ENCODE measurements around the gene FOXR1.
"Not testable (repeated sequence)": the region's sequence is repeated elsewhere in the genome, so short reads cannot be mapped to it uniquely, and the experiment has no call there.

FOXR1 gene

DNA sequence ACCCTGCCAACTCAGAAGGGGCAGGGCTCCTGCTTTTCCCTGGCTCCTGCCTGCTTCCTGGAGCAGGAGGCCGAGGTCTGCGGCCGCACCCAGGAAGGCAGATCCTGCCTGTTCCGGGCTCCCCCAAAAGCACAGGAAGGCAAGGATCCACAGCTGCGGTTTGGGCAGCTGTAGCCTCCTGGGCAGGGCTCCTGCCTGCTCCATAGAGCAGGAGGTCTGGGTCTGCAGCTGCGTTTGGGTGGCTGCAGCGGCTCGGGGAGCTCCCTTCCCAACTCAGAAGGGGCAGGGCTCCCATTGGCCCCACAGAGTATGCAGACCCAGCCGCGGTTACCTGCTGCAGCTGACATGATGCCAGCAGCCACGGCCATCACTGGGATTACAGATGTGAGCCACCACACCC is 10.0 kb upstream of the FOXR1 start:
- CTCF ChIA-PET, result no interaction called here
- H3K36me3 ChIP-seq (ENCODE audit: control insufficient read depth in 2 of 2, insufficient read depth in 1 of 2, low read length in 2 of 2), result no peaks in the 10 kb centered on the region
- no peak overlapping the region for H3K27ac ChIP-seq (ENCODE audit: extremely low read depth, low read depth, low read length)
- TF ChIP-seq ZFP37 (tag by site-specific recombination; IDR thresholded peaks at IDR 0.05) (no peak), ZNF114 (tag by site-specific recombination; IDR thresholded peaks at IDR 0.05) (no peak), MZF1 (tag by site-specific recombination; IDR thresholded peaks at IDR 0.05; ENCODE audit: borderline replicate concordance) (no peak), SCRT2 (tag by site-specific recombination; IDR thresholded peaks at IDR 0.05) (no peak), ZNF560 (tag by site-specific recombination; IDR thresholded peaks at IDR 0.05; ENCODE audit: borderline replicate concordance) (no peak), ZNF747 (tag by site-specific recombination; IDR thresholded peaks at IDR 0.05) (no peak), ZNF112 (tag by site-specific recombination; IDR thresholded peaks at IDR 0.05) (no peak)
- no peak overlapping the region for H3K4me3 ChIP-seq (ENCODE audit: low read depth, low read length)
- POLR2A ChIA-PET, result no interaction called here
- H3K9me3 ChIP-seq (ENCODE audit: control insufficient read depth, insufficient read depth, low read depth, low read length), result no peaks in the 10 kb centered on the region
- H3K4me1 ChIP-seq (ENCODE audit: control insufficient read depth, insufficient read depth, low read length), result no peaks in the 10 kb centered on the region

DNA sequence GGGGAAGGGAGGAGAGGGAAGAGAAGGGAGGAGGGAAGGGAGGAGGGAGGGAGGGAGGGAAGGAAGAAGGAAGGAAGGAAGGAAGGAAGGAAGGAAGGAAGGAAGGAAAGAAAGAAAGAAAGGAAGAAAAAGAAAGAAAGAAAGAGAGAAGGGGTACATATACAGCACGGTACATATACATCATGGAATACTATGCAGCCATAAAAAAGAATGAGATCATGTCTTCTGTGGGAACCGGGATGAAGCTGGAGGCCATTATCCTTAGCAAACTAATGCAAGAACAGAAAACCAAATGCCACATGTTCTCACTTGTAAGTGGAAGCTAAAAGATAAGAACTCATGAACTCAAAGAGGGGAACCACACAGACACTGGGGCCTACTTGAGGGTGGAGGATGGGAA is 2.1 kb upstream of the FOXR1 start:
- H3K36me3 ChIP-seq (ENCODE audit: control insufficient read depth in 2 of 2, insufficient read depth in 1 of 2, low read length in 2 of 2); H3K4me1 ChIP-seq (ENCODE audit: control insufficient read depth, insufficient read depth, low read length); CTCF ChIA-PET; POLR2A ChIA-PET; H3K27ac ChIP-seq (ENCODE audit: extremely low read depth, low read depth, low read length); H3K4me3 ChIP-seq (ENCODE audit: low read depth, low read length); H3K9me3 ChIP-seq (ENCODE audit: control insufficient read depth, insufficient read depth, low read depth, low read length): not testable (repeated sequence)
- TF ChIP-seq ZNF366 (tag by site-specific recombination; conservative IDR thresholded peaks at IDR 0.05) (peak; percentile 34; the same call in 1 of the 2 replicates), ZNF146 (tag by site-specific recombination; IDR thresholded peaks at IDR 0.05) (peak; percentile 95)

DNA sequence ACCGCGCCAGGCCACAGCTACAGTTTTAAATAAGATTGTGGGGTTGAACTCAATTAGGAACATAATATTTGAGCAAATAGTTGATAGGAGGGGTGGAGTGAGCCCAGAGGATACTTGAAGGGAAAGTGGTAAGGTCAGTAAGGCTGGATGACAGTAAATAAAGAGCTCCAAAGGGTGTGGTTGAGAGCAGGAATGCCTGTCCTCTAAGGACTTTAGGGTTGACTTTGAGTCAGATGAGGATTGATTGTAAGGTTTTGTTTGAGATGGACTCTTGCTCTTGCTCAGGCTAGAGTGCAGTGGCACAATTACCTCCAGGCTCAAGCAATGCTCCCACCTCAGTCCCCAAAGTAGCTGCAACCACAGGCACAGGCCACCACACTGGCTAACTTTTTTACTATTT is 2.4 kb downstream of the FOXR1 start:
- Histone ChIP-seq H3K4me3 (ENCODE audit: low read depth, low read length) (no peak overlapping the region), H3K36me3 (ENCODE audit: control insufficient read depth in 2 of 2, insufficient read depth in 1 of 2, low read length in 2 of 2) (no peaks in the 10 kb centered on the region), H3K4me1 (ENCODE audit: control insufficient read depth, insufficient read depth, low read length) (no peaks in the 10 kb centered on the region), H3K9me3 (ENCODE audit: control insufficient read depth, insufficient read depth, low read depth, low read length) (no peaks in the 10 kb centered on the region), H3K27ac (ENCODE audit: extremely low read depth, low read depth, low read length) (no peak overlapping the region)
- TF ChIP-seq SETDB1 (IDR thresholded peaks at IDR 0.05; ENCODE audit: insufficient read length, low read length), result no peak
- TF ChIP-seq, protein P1, sequence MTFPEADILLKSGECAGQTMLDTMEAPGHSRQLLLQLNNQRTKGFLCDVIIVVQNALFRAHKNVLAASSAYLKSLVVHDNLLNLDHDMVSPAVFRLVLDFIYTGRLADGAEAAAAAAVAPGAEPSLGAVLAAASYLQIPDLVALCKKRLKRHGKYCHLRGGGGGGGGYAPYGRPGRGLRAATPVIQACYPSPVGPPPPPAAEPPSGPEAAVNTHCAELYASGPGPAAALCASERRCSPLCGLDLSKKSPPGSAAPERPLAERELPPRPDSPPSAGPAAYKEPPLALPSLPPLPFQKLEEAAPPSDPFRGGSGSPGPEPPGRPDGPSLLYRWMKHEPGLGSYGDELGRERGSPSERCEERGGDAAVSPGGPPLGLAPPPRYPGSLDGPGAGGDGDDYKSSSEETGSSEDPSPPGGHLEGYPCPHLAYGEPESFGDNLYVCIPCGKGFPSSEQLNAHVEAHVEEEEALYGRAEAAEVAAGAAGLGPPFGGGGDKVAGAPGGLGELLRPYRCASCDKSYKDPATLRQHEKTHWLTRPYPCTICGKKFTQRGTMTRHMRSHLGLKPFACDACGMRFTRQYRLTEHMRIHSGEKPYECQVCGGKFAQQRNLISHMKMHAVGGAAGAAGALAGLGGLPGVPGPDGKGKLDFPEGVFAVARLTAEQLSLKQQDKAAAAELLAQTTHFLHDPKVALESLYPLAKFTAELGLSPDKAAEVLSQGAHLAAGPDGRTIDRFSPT (tag by site-specific recombination; IDR thresholded peaks at IDR 0.05), result no peak
- TF ChIP-seq ZNF132 (tag by site-specific recombination; IDR thresholded peaks at IDR 0.05; ENCODE audit: borderline replicate concordance), result no peak
- TF ChIP-seq SALL2 (tag by site-specific recombination; IDR thresholded peaks at IDR 0.05; ENCODE audit: borderline replicate concordance), result no peak
- TF ChIP-seq ZNF174 (tag by site-specific recombination; IDR thresholded peaks at IDR 0.05), result no peak
- no peak for TF ChIP-seq ZNF610 (tag by site-specific recombination; IDR thresholded peaks at IDR 0.05; ENCODE audit: borderline replicate concordance)
- no peak for TF ChIP-seq SP2 (tag by site-specific recombination; IDR thresholded peaks at IDR 0.05)
- TF ChIP-seq KLF1 (tag by site-specific recombination; IDR thresholded peaks at IDR 0.05), result no peak
- no peak for TF ChIP-seq ZNF2 (tag by site-specific recombination; IDR thresholded peaks at IDR 0.05)
- no peak for TF ChIP-seq ZNF677 (tag by site-specific recombination; IDR thresholded peaks at IDR 0.05)
- no peak for TF ChIP-seq ZNF121 (tag by site-specific recombination; IDR thresholded peaks at IDR 0.05)
- no peak for TF ChIP-seq ZNF585B (tag by site-specific recombination; IDR thresholded peaks at IDR 0.05)
- TF ChIP-seq, protein P2, sequence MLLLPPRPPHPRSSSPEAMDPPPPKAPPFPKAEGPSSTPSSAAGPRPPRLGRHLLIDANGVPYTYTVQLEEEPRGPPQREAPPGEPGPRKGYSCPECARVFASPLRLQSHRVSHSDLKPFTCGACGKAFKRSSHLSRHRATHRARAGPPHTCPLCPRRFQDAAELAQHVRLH (tag by site-specific recombination; IDR thresholded peaks at IDR 0.05), result no peak
- ChIA-PET CTCF (interaction anchor here (0.8 kb wide), 1 partner anchor 17 kb away, joined by 3 read pairs; no protein-coding TSS in a partner anchor), POLR2A (no interaction called here)

All from HEK293 (cell line).